ENCODE results near the gene ALDH3A2. TPM values are rescaled to one million over a fixed set of nuclear protein-coding genes. Genes with fewer than 3 reads are reported as not detected.

The ALDH3A2 gene
- total and polyA plus RNA-seq, 2 experiments from 2014 or later: 36.2 to 41.9 TPM

DNA sequence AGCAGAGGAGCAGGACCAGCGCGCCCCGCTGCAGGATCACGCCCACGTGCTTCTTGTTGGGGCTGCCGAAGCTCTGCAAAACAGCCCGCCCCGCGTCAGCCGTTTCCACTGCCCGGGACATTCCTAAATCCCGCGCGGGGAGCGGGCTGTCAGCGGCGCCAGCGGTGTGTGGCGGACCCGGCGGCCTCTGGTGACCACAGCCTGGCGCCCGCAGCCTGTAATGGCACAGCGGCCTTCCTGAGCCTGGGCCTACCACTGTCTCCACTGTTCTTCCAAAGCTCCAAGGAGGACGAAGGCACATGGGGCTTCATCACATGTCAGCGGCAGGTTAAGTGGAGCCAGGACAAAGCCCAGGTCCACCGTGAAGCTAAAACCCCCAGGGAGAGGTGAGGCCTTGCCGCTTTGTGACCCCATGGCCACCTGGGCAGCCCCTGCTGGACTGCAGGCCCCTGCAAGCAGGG, 65.4 kb downstream of the ALDH3A2 start:
- Histone ChIP-seq H3K27ac (no peak overlapping the region), H3K9ac (no peak overlapping the region), H3F3A (ENCODE audit: insufficient read depth) (no peaks in the 10 kb centered on the region), H4K20me1 (ENCODE audit: insufficient read depth) (no peaks in the 10 kb centered on the region), H3K9me2 (ENCODE audit: insufficient read depth) (no peaks in the 10 kb centered on the region), H3K9me3 (ENCODE audit: low read depth) (no peaks in the 10 kb centered on the region), H3K79me2 (ENCODE audit: insufficient read depth) (no peaks in the 10 kb centered on the region), H3K4me1 (ENCODE audit: insufficient read depth) (no peaks in the 10 kb centered on the region), H3K4me2 (ENCODE audit: unreplicated experiment) (no peak overlapping the region), H2AFZ (no peak overlapping the region), H3K4me3 (no peak overlapping the region), H3K36me3 (ENCODE audit: low read depth) (no peaks in the 10 kb centered on the region), H3K27me3 (replicated peaks; ENCODE audit: insufficient read depth) (no peaks in the 10 kb centered on the region)
- WGBS, 2 experiments (ENCODE audit: low coverage in 1 of 2, low lambda C conversion rate in 2 of 2, missing lambda C conversion rate in 2 of 2): 88 to 92% methylated on average over 28 of the region's 28 CpGs
- in situ Hi-C loops (cut with MboI): no loop called here
- no peak for DNase-seq
- no peak for TF ChIP-seq EZH2 (IDR thresholded peaks at IDR 0.05; ENCODE audit: insufficient read depth, poor library complexity, severe bottlenecking)
- no peak for TF ChIP-seq EZH2phosphoT487 (IDR thresholded peaks at IDR 0.05; ENCODE audit: insufficient read depth, low read depth)

DNA sequence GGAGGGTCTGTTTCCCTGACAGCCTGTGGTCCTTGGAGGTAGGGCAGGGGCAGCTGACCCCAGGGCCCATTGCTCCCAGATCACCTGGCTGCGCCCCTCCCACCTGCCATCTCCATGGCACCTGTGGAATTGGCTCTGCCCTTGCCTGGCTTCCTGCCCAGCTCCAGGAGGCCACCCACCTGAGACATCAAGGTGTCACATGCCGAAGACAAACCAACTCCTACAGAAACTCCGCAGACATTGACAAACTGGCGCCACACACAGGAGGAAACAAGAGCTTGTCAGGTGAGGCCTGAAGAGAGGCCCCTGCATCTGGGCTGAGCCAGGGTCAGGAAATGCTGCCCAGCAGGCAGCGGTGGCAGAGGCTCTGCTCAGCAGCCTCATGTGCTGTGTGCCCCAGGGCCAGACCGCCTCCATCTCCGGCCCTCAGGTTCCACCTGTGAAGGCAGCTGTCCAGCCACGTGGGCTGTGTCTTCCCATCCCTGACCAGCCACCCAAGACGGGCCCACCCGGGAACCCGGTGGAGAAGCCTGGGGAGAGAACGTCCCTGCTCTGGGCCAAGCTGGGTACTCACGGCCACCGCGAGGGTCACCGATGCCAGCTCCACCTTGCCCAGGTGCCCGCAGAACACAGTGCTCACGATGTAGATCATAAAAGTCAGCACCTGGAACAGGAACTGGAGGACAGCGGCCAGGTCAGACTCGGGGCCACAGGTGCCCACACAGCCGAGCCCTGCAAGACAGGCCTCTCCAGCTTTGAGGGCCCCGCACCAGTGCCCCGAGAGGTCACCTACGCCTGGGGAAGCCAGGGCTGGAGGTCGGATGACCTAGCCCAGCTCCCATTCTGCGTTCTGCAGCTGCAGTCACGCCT, 66.2 kb downstream of the ALDH3A2 start:
- Histone ChIP-seq H3K9ac (no peak overlapping the region), H3K9me2 (ENCODE audit: insufficient read depth) (no peaks in the 10 kb centered on the region), H4K20me1 (ENCODE audit: insufficient read depth) (no peaks in the 10 kb centered on the region), H3K36me3 (ENCODE audit: low read depth) (no peaks in the 10 kb centered on the region), H3F3A (ENCODE audit: insufficient read depth) (no peaks in the 10 kb centered on the region), H3K4me3 (no peak overlapping the region), H3K4me2 (ENCODE audit: unreplicated experiment) (no peak overlapping the region), H3K79me2 (ENCODE audit: insufficient read depth) (no peaks in the 10 kb centered on the region), H3K27me3 (replicated peaks; ENCODE audit: insufficient read depth) (no peaks in the 10 kb centered on the region), H3K4me1 (ENCODE audit: insufficient read depth) (no peaks in the 10 kb centered on the region), H3K27ac (no peak overlapping the region), H2AFZ (no peak overlapping the region), H3K9me3 (ENCODE audit: low read depth) (no peaks in the 10 kb centered on the region)
- no peak for TF ChIP-seq EZH2phosphoT487 (IDR thresholded peaks at IDR 0.05; ENCODE audit: insufficient read depth, low read depth)
- TF ChIP-seq EZH2 (IDR thresholded peaks at IDR 0.05; ENCODE audit: insufficient read depth, poor library complexity, severe bottlenecking): no peak
- in situ Hi-C loops (cut with MboI): no loop called here
- DNase-seq: no peak
- 84 to 86% methylated on average over 27 of the region's 27 CpGs for WGBS, 2 experiments (ENCODE audit: low coverage in 1 of 2, low lambda C conversion rate in 2 of 2, missing lambda C conversion rate in 2 of 2)

- no peaks in the 10 kb centered on the region for H3K27me3 ChIP-seq (replicated peaks; ENCODE audit: insufficient read depth)
- H4K20me1 ChIP-seq (ENCODE audit: insufficient read depth): no peaks in the 10 kb centered on the region
- no peaks in the 10 kb centered on the region for H3F3A ChIP-seq (ENCODE audit: insufficient read depth)
- no peaks in the 10 kb centered on the region for H3K4me1 ChIP-seq (ENCODE audit: insufficient read depth)
- no peaks in the 10 kb centered on the region for H3K9me3 ChIP-seq (ENCODE audit: low read depth)
- no peak within 1 kb of the TSS for H3K4me2 ChIP-seq (ENCODE audit: unreplicated experiment)
- in situ Hi-C loops (cut with MboI): no loop called here
- no peaks in the 10 kb centered on the region for H3K36me3 ChIP-seq (ENCODE audit: low read depth)
- WGBS, 2 experiments (ENCODE audit: low coverage in 1 of 2, low lambda C conversion rate in 2 of 2, missing lambda C conversion rate in 2 of 2): 60% methylated on average over 13 of the region's 13 CpGs
- H3K4me3 ChIP-seq: no peak within 1 kb of the TSS
- H3K9ac ChIP-seq: no peak within 1 kb of the TSS
- H2AFZ ChIP-seq: no peak within 1 kb of the TSS
- H3K9me2 ChIP-seq (ENCODE audit: insufficient read depth): no peaks in the 10 kb centered on the region
- no peaks in the 10 kb centered on the region for H3K79me2 ChIP-seq (ENCODE audit: insufficient read depth)
- no peak for TF ChIP-seq EZH2 (IDR thresholded peaks at IDR 0.05; ENCODE audit: insufficient read depth, poor library complexity, severe bottlenecking)
- no peak for TF ChIP-seq EZH2phosphoT487 (IDR thresholded peaks at IDR 0.05; ENCODE audit: insufficient read depth, low read depth)
- DNase-seq: no peak
- H3K27ac ChIP-seq: no peak within 1 kb of the TSS
These were observed 67.8 kb downstream of the ALDH3A2 start, which contains the start of gene SLC47A2 for GRCh38 chr17:19716108-19717030. Gene SLC47A2, minus strand, starts transcription at chr17:19716584. Its CDS starts 29 bp downstream, at chr17:19716555.

- no peak overlapping the region for H3K27ac ChIP-seq
- DNase-seq: no peak
- no peaks in the 10 kb centered on the region for H3K4me1 ChIP-seq (ENCODE audit: insufficient read depth)
- no peaks in the 10 kb centered on the region for H3K36me3 ChIP-seq (ENCODE audit: low read depth)
- H3K9ac ChIP-seq: no peak overlapping the region
- no peaks in the 10 kb centered on the region for H3K79me2 ChIP-seq (ENCODE audit: insufficient read depth)
- 71 to 78% methylated on average over 7 of the region's 7 CpGs for WGBS, 2 experiments (ENCODE audit: low coverage in 1 of 2, low lambda C conversion rate in 2 of 2, missing lambda C conversion rate in 2 of 2)
- H3K4me3 ChIP-seq: no peak overlapping the region
- H3K4me2 ChIP-seq (ENCODE audit: unreplicated experiment): no peak overlapping the region
- no peak overlapping the region for H2AFZ ChIP-seq
- no peaks in the 10 kb centered on the region for H3K9me2 ChIP-seq (ENCODE audit: insufficient read depth)
- no peaks in the 10 kb centered on the region for H4K20me1 ChIP-seq (ENCODE audit: insufficient read depth)
- H3F3A ChIP-seq (ENCODE audit: insufficient read depth): no peaks in the 10 kb centered on the region
- no peaks in the 10 kb centered on the region for H3K9me3 ChIP-seq (ENCODE audit: low read depth)
- TF ChIP-seq EZH2phosphoT487 (IDR thresholded peaks at IDR 0.05; ENCODE audit: insufficient read depth, low read depth): no peak
- in situ Hi-C loops (cut with MboI): no loop called here
- no peaks in the 10 kb centered on the region for H3K27me3 ChIP-seq (replicated peaks; ENCODE audit: insufficient read depth)
These were observed 68.4 kb downstream of the ALDH3A2 start for GRCh38 chr17:19717031-19717360.

Measured in GM23248 (cell line).